A673 (cell line): Measurements from ENCODE around the gene BUB1.

Experiments used
- CTCF ChIP-seq: fragments of 300-800, 200-600 bp; sonication (generic); conservative IDR thresholded peaks from 2 replicates; pipeline ENCODE4 v1.5.1; 2017; ENCODE audit warnings: low read depth, mild to moderate bottlenecking, antibody characterized with exemption, low read length, moderate library complexity, mixed read lengths
- EZH2 ChIP-seq: fragments of 200-600 bp; sonication (generic); IDR thresholded peaks from 2 replicates; pipeline ENCODE4 v1.6.1; 2017; ENCODE audit warnings: borderline replicate concordance, low read depth, mild to moderate bottlenecking, mixed read lengths, antibody characterized with exemption, low read length; ENCODE audit not compliant: poor library complexity, severe bottlenecking

GRCh38 chr2:110718382-110718781 is 40.5 kb upstream of the BUB1 start:
- TF ChIP-seq CTCF = no peak
- no peak for TF ChIP-seq EZH2
